SKM-1 (cell line): ENCODE results near the gene MEF2C.

Source experiments
- DNase-seq: peaks from one replicate; lab custom pipeline; 2025; ENCODE audit not compliant: unreplicated experiment; lab: John Stamatoyannopoulos, UW

The MEF2C gene

GRCh38 chr5:88725454-88725853 lies 157.5 kb downstream of the MEF2C start:
- DNase-seq, result no peak

DNA sequence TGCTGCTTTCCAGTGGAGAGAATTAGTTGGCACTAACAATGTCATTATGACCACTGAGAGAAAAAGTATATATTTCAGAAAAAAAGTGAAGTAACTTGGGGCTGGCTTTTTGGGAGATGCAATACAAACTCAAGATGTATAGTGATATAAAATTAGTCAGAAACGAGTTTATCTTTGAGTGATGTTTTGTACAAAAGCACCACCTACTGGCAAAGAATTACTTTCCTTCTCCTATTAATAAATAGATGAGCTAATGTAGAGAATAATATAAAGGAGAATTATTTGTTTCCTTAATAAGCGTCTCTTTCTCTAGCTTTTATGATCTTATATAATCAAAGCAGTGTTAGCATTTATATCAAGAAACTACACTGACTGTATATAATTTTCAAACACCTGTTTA lies 158.8 kb downstream of the MEF2C start:
- no peak for DNase-seq

DNA sequence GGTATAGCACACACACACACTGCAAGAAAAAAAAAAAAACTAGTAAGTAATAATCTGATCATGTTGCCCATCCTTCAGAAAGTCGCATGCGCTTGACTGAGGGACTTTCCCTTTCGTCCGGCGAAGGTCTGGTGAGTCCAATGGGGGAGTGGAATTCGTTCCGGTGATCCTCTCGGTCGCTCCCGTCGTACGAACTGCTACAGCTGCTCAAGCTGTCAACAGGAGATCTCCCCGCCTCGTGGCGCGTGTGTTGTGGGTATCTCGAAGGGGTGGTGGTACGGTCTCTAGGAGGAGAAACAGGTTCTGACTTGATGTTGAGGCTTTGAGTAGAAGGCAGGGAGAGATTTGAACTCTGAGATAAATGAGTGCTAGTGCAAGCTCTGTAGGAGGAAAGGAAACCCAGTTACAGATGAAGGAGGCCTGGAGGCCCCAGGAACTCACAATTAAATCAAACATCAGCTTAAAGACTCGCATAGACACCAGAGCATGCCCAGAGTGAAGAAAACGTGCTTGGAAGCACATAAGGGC lies 160.4 kb downstream of the MEF2C start:
- DNase-seq, result no peak

- no peak for DNase-seq
Measured at GRCh38 chr5:88719434-88719833, 163.6 kb downstream of the MEF2C start.

DNA sequence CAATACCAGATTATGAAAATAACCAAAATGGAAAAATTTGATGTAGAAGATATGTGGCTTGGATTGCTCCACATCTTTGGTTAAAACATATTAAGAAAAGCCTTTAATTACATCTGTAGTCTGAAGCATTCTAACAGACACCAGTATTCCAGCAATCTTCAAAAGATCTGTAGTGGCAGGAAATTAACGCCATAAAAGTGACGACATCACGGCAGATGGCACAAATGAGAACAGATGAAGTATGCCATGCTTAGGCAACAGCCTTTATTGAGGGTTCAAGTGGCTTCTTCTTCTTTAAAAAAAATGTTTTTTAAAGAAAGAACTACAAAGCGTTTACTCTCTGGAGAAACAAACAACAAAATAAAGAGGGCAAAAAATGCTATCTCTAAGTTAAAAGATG lies 164.2 kb downstream of the MEF2C start:
- no peak for DNase-seq

GRCh38 chr5:88716101-88716500 lies 166.9 kb downstream of the MEF2C start:
- no peak for DNase-seq

- DNase-seq, result no peak
Measured at GRCh38 chr5:88715503-88715902, 167.5 kb downstream of the MEF2C start.

- no peak for DNase-seq
Measured at GRCh38 chr5:88713818-88714217, 169.2 kb downstream of the MEF2C start.

DNA sequence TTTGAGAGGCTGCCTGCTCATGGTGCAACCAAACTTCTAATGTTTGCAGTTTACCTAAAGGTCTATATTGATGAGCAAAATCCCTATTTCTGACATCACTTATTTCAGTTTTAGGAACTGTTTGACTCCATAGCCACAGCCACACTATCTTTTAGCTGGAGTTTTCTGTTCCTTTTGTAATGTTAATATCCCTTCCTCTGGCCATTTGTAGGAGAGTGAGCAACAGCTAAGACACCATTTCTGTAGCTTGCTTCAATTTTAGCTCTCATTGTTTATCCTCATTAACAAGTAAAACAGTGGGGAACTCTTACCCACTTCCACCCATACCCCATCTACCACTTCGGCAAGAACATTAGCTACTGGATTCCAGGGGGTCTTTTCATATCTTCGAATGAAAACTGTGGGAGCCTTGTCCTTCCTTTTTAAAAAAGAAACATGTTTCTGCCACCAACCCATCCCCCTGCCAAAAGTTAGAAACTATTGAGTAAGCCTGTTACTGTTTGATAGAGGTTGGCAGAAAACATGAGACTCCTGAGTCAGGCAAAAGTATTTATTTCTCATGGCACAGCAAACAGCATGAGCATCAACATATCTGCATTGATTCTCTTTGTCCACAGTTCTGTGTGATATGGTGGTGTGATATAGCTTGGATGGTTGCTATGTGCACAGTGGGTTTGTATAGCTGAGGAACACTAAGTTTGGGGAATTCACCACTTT lies 174.1 kb downstream of the MEF2C start:
- DNase-seq, result no peak

DNA sequence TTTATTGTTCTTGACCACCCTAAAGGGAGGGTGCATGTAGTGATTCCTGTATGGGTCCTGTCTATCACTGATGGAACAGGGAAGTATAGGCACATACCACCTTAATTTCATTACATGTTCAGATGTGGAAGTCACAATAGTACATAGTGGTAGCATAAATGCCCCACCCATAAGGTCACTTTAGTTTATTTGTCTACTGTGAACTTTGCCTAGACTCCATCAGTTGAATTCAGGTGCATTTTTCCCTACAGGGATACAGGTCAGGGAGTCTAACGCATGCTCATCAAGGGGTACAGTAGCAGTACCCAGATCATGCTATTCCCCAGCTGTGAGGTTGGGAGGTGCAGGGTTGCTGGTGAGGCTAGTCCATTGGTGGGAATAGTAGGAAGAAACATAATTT lies 175.0 kb downstream of the MEF2C start:
- no peak for DNase-seq

DNA sequence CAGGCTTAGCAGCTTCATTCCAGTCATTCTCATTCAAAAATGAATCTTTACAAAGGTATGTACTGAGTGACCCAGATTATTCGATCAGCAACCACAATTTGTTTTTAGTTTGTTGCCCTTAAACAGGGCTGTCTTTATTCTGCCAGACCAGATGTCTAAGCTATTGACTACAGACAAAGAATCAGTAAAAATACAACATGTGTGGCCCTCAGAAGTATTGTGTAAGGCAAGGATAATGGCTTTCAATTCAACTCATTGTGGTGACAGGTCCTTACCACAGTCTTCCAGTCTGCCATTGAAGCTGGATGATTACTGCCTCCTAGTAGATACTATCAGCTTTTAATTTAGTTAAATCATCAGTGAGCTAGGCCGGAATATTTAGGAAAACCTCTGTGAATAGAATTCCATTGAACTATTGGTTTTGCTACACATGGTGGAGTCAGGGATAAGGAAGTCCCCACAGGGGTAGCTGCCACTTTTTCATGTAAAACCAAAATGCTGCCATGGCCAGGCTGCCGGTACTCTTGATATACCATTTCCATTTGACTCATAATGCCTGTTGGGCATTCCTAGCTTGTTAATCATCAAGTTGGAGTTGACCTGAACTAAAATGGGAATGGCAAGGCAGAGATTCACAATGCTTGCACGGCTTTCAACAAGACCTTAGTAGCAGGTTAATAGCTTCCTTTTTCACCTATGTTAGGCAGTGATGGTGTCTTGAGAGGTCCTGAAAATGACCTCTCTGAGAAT lies 175.6 kb downstream of the MEF2C start:
- DNase-seq, result no peak

DNA sequence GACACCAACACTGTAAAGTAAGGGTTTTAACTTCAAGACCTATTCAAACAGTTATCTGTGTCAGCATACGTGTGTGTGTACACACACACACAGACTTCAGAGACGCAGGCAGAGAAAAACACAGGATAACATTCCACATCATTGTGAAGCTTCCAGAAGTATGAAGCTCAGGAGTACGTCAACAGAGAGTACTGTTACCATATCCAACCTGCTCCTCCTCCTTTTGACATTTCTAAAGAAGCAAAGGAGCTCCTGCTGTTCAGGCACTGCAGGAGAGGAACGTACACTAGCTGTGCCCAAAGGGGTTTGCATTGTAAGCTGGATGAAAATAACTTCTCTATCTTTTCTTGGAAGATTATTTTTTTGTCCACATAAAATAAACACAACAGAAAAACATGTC lies 180.7 kb downstream of the MEF2C start:
- no peak for DNase-seq

DNA sequence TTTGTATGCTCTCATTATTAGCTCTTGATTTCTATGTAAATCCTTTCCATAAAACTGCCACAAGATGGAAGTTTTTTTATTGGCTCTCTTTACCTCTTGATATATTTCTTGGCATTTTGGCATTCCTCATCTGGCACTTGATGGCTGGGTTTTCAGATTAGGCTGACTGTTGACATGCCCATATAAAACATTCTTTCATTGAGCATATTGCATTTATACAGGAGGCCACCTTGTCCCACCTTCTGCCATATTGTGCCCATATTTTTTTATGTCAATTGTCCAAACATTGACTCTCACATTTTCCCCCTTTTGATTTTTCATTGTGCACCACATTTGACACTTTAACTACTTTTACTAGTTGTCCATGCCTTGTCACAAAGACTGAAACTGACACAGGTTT lies 182.9 kb downstream of the MEF2C start:
- DNase-seq, result no peak

DNA sequence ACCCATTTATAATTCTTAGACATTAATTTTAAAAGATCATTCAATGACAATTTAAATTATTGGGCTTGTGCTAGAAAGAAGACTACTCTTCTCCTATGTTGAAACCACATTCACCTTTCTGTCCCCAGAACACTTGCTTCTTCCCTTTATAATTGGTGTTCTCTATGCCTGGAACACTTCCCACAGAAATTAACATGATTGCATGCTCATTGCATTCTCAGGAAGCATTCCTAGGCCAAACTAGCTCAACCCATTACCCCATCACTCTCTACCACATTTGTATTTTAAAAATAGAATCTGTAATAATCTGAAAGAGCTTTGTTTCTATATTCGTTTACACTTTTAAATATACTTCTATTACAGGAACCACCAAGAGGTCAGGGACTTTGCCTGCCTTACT lies 184.7 kb downstream of the MEF2C start:
- no peak for DNase-seq

DNA sequence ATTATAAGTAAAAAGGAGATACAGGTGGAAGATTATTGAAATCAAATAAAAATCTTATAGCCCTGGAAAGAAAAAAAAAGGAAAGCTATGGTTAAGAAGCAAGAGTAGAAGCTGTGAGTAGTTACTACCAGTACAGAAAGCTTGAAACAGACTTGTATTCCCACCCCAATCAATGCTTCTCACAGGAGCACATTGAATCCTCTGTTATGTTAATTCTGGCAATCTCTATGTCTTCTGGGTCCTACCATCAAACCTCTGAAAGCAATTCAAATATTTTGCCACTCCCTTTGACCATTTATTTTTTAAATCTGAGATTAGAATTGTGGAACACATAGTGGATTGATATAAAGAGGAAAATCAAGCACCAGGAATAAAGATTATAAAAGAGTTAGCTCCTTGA lies 186.5 kb downstream of the MEF2C start:
- no peak for DNase-seq

- no peak for DNase-seq
Measured at GRCh38 chr5:88695931-88696330, 187.1 kb downstream of the MEF2C start.

GRCh38 chr5:88695232-88695631 lies 187.8 kb downstream of the MEF2C start:
- DNase-seq, result no peak

DNA sequence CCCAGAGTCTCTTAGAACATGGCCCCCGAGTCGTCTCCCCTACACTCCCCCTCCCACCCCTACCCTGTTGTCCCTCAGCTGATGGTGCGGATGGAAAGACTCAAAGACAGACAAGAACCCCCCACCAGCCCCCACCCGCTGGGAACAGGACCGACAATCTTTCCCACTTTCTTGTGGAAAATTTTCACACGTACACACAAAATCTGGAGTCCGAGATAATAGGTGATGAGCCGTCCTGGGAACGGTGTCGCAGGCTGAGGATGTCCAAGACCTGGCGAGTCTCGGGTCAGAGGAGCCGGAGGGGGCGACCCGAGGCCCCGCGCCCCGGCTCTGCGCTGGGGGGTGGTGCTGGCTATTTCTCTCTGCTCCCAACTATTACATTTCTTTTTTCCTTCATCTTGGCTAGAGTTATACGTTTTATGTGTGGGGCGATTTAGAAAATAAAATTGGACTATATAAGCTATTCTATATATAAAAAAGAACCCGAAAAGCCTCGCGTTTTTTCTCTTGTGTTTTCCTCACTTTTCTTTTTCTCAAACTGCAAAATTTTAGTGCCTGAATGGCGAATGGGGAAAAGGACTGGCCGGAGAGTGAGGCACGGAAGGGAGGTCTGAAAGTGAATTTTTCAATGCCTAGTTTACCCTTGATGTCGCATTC lies 188.8 kb downstream of the MEF2C start:
- DNase-seq, result no peak

DNA sequence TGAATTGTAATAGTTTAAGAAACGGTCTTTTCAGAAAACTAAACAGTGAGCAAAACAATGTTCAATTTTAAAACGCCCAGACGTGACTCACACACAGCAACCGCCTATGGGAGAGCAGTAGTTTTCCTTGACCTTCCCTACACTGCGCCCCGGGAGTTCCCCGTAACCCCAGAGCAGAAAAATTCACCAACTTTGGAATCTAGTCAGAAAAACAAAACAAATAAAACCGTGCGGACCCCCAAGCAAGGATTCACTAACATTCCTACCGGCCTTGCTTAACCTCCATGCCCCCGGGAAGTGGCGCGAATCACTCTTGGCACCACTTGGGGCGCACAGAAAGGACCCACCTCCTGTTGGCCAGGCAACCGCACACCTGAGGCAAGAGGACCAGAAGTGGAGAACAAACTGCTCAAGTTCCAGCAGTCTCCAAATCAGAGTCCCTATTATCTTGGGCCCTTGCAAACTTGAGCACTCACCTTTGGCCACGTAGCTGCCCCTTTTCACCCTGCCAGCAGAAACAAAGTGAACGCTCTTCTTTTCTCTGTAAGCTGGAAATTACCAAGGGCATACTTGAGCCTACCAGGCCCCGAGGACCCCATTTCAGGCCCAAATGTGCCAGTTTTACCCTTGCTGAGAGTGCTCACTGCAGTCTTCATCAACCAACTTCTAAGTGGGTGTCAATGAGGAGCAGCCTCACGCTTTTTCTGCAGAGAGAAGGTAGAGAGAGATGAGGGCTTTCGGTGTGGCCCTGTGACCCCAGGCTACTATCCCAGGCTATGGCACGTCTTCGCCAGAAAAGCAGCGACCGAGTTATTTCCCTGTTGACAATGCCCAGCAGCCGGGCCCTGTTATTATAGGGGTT lies 189.7 kb downstream of the MEF2C start:
- DNase-seq, result no peak

DNA sequence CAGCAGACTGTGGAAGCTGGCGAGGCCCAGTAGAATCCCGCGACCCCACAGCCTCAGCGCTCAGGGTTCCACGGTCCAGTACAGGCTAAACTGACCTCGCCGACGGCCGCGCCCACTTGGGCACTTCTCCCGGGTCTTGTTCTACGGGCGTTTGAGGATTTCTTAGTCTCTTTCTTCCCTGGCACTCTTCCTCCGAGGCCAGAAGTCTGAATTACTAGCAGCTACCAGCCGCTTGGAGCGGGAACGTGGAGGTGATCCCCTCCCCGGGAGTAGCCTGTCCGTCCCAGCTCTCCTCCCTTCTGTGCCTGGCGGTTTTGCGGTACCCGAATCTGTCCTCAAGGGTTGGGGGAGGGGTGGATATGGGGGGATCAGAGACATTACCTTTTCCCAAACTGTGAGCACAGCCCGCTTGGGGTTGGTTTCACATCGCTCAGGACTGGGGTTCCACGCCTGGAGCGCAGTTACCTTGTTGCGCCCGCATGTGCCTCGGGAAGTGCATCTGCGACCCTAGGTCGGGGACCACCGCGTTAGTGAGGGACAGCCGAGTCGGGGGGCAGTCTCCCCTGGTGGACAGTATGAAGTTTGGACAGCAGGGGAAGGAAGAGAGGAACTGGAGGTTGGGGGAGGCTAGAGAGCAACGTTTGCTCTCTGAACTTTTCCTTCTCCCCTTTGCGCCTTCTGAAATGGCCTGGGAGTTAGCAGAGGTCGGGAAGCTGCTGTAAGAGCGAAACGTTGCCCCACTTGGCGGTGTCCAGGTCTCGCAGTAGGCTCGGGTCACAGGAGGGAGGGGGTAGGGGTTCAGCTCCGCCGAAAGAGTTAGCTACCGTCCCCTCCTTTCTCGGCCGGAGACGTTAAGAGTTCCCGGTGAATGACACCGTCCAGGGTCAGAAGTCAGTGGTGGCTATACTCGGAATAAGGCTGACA lies 190.8 kb downstream of the MEF2C start:
- no peak for DNase-seq
